GM12873 (cell line): ENCODE results near the gene CFL2.

Experiments
- CTCF ChIP-seq: IDR thresholded peaks from 2 replicates; pipeline ENCODE4 v1.5.1; 2012; ENCODE audit warnings: low read depth, mild to moderate bottlenecking, moderate library complexity, low read length, control low read depth; ENCODE audit not compliant: insufficient read depth; ENCODE audit errors: missing control alignments

CFL2 gene

GRCh38 chr14:34691206-34691605, 23.2 kb downstream of the CFL2 start:
- no peak for TF ChIP-seq CTCF

- TF ChIP-seq CTCF: no peak
These were observed 25.8 kb downstream of the CFL2 start for GRCh38 chr14:34688470-34689206.

GRCh38 chr14:34685819-34686428, 28.5 kb downstream of the CFL2 start:
- no peak for TF ChIP-seq CTCF

- no peak for TF ChIP-seq CTCF
These were observed 29.8 kb downstream of the CFL2 start for GRCh38 chr14:34684578-34684977.

- no peak for TF ChIP-seq CTCF
These were observed 31.5 kb downstream of the CFL2 start for GRCh38 chr14:34682787-34683321.

GRCh38 chr14:34680806-34681479, 33.5 kb downstream of the CFL2 start:
- no peak for TF ChIP-seq CTCF

GRCh38 chr14:34678735-34679134, 35.7 kb downstream of the CFL2 start:
- TF ChIP-seq CTCF: no peak
